Thymus (tissue), 11 donors: Measurements from ENCODE around the gene KLHL35. TPM values are rescaled to one million over a fixed set of nuclear protein-coding genes. Genes with fewer than 3 reads are reported as not detected.

Experiments
- DNase-seq, 9 donors: peaks; one replicate each; pipeline ENCODE4 v3.0.0-alpha.2; 2013; ENCODE audit warnings: low spot score in 9 of 9, low read depth in 6 of 9, missing footprints in 1 of 9
- H3K27ac ChIP-seq, 2 donors: one replicate each; pipeline ENCODE4 v1.5.1; 2013; ENCODE audit warnings: control low read depth in 1 of 2, low read depth in 1 of 2, low read length in 1 of 2, mild to moderate bottlenecking in 1 of 2, moderate library complexity in 1 of 2
- H3K27me3 ChIP-seq, 2 donors: one replicate each; pipeline ENCODE4 v1.5.1; 2013; ENCODE audit warnings: low read length in 1 of 2; ENCODE audit not compliant: control insufficient read depth in 2 of 2, insufficient read depth in 1 of 2
- H3K36me3 ChIP-seq, 2 donors: one replicate each; pipeline ENCODE4 v1.5.1; 2013; ENCODE audit warnings: low read length in 1 of 2, mild to moderate bottlenecking in 1 of 2, moderate library complexity in 1 of 2; ENCODE audit not compliant: control insufficient read depth in 2 of 2, insufficient read depth in 2 of 2
- H3K4me1 ChIP-seq, 2 donors: one replicate each; pipeline ENCODE4 v1.5.1; 2013; ENCODE audit warnings: low read length in 2 of 2; ENCODE audit not compliant: control insufficient read depth in 2 of 2, insufficient read depth in 2 of 2
- H3K4me3 ChIP-seq, 2 donors: one replicate each; pipeline ENCODE4 v1.5.1; 2013; ENCODE audit warnings: low read length in 2 of 2, control low read depth in 1 of 2, mild to moderate bottlenecking in 1 of 2
- H3K9me3 ChIP-seq, 2 donors: one replicate each; pipeline ENCODE4 v1.5.1; 2013; ENCODE audit warnings: low read length in 1 of 2, mild to moderate bottlenecking in 1 of 2; ENCODE audit not compliant: control insufficient read depth in 2 of 2, insufficient read depth in 1 of 2
- WGBS: extraction: QIAGEN DNeasy Blood & Tissue Kit; methylation state at CpG from one replicate; pipeline ENCODE4 v1.1.7; 2013; 5-methylcytosine and 5-hydroxymethylcytosine counted together
- polyA plus RNA-seq: library from polyadenylated mRNA; stranded (reverse); fragments of 200-250 nt; gene quantifications from one replicate; pipeline ENCODE4 v1.2.3, GENCODE V29; 2013
- total RNA-seq: library from RNA; stranded (reverse); fragments of 120-200 nt; gene quantifications from one replicate; pipeline ENCODE4 v1.2.4, GENCODE V29; 2013
- donor health status: healthy.

KLHL35 gene
- total and polyA plus RNA-seq, 2 donors: 0.57 to 1.0 TPM

DNA sequence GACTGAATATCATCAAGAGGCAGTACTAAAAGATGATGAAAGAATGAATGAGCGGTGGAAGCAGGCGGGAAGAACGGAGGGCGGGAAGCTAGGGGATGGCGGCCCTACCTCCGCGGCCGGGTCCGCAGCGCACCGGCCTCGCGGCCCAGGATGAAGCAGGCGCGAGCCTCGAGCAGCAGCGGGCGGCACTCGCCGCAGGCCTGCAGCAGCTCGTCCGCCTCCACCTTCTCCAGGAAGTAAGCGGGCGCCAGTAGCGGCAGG lies 3.4 kb downstream of the KLHL35 start:
- Histone ChIP-seq H3K9me3 (peaks cover 8 to 18% of the 10 kb centered on the region in 2 donors), H3K27ac (no peak overlapping the region), H3K4me1 (peaks cover 7 to 10% of the 10 kb centered on the region in 2 donors), H3K4me3 (peak overlapping the region in 1 of 2 donors; percentile 44), H3K36me3 (no peaks in the 10 kb centered on the region), H3K27me3 (peaks cover 45 to 77% of the 10 kb centered on the region in 2 donors)
- no peak for DNase-seq
- whole genome bisulfite sequencing: 28% methylated on average over 25 of the region's 25 CpGs

DNA sequence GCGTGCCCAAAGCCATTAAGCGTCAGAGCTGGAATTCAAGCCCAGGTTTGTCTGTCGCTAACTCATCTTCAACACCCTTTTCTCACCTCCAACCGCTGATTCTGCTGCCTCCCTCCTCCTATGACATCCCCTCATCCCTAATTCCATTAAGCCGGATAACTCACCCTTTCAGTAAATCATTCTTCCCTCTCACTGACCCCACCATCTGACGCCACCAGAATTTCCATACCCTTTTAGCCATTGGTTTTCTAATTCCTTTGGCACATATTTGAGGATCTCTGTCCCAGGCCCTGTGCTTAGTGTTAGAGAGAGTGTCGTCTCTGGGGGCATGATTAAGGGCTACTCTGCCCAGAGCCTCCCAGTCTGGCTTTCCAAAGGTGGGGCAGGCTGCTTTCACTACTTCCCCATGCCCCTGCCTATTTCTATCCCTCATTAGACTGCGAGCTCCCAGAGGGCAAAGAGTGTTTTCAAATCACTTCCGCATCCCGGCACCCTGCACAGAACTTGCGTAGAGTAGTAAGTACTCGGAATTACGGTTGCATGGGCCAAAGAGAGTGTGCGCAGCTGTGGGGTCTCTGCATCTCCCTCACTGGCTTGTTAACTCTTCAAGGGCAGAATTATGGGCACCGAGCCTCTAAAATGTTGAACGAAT lies 3.9 kb downstream of the KLHL35 start:
- no peak for DNase-seq
- H3K9me3 ChIP-seq: peaks cover 8 to 18% of the 10 kb centered on the region in 2 donors
- no peaks in the 10 kb centered on the region for H3K36me3 ChIP-seq
- 76% methylated on average over 16 of the region's 16 CpGs for WGBS
- peaks cover 45 to 74% of the 10 kb centered on the region in 2 donors for H3K27me3 ChIP-seq
- H3K27ac ChIP-seq: no peak overlapping the region
- peaks cover 7 to 10% of the 10 kb centered on the region in 2 donors for H3K4me1 ChIP-seq
- H3K4me3 ChIP-seq: no peak overlapping the region

DNA sequence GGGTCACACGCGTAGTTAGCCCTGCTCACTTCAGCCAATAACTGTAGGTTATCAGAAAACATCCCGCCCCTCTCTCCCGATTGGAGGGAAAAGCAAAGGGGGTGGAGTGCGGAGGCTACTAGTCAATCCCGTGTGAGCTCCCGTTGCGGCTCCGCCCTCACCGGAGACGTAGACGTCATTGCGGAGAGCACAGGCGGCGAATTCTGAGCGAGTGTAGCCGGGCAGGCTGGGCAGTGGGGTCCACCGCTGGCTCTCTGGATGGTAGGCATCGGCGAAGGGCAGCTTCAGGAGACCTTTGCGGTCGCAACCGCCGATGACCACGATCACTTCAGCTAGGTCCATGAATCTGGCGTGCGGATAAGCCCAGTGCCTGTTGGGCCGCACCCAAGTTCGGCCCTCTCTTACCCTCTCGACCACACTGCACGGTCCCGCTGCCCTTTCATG lies 4.7 kb downstream of the KLHL35 start:
- Histone ChIP-seq H3K36me3 (no peaks in the 10 kb centered on the region), H3K9me3 (peaks cover 8 to 18% of the 10 kb centered on the region in 2 donors), H3K4me3 (peak overlapping the region in 1 of 2 donors; percentile 10), H3K4me1 (peaks cover 7 to 10% of the 10 kb centered on the region in 2 donors), H3K27ac (no peak overlapping the region), H3K27me3 (peaks cover 45 to 66% of the 10 kb centered on the region in 2 donors)
- WGBS: 26% methylated on average over 32 of the region's 32 CpGs
- peak in 6 of 9 donors; percentile 16 to 64 (median 44) for DNase-seq

DNA sequence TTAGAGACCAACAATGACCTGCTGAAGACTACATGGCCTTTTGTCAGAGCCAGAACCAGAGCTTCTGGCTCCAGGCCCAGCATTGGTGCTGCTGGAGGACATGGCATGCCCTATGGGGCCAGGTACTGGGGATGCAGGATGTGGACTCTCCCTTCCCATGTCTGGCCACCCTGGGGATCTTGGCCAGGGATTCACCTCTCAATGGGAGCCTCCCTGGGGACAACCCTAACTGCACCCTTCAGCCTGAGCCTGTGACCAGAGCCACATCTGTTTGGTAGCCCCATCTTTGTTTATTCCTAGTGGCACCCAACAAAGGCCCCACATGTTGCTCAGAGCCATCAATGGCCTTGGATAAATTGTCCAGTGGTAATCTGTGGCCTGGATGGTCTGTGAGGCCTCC lies 5.8 kb downstream of the KLHL35 start:
- H3K27ac ChIP-seq: no peak overlapping the region
- H3K36me3 ChIP-seq: peaks cover 7 to 9% of the 10 kb centered on the region in 2 donors
- H3K4me1 ChIP-seq: peaks cover 7 to 10% of the 10 kb centered on the region in 2 donors
- no peak for DNase-seq
- peaks cover 44 to 55% of the 10 kb centered on the region in 2 donors for H3K27me3 ChIP-seq
- peaks cover 8 to 15% of the 10 kb centered on the region in 2 donors for H3K9me3 ChIP-seq
- no peak overlapping the region for H3K4me3 ChIP-seq

DNA sequence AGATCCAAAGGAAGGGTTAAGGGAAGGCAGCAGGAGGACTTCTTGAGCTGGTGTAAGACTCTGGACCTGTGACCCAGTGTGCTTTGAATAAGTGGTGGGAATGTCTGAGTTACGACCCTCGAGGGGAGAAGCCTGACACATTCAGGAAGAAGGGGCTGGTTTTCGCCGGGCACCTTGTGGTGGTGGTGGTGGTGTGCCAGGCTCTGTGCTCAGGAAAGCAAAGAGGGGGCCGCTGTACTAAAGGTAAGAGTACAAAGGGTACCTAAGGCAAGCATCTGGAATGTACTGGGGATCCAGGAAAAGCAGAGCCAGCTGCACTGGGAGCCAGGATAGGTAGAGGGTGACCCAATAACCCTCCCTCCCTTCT lies 6.3 kb downstream of the KLHL35 start:
- Histone ChIP-seq H3K36me3 (peaks cover 7 to 9% of the 10 kb centered on the region in 2 donors), H3K9me3 (peaks cover 8 to 15% of the 10 kb centered on the region in 2 donors), H3K4me3 (no peak overlapping the region), H3K27me3 (peaks cover 39 to 50% of the 10 kb centered on the region in 2 donors), H3K27ac (no peak overlapping the region), H3K4me1 (peaks cover 7 to 10% of the 10 kb centered on the region in 2 donors)
- 93% methylated on average over 5 of the region's 5 CpGs for WGBS
- DNase-seq: no peak

DNA sequence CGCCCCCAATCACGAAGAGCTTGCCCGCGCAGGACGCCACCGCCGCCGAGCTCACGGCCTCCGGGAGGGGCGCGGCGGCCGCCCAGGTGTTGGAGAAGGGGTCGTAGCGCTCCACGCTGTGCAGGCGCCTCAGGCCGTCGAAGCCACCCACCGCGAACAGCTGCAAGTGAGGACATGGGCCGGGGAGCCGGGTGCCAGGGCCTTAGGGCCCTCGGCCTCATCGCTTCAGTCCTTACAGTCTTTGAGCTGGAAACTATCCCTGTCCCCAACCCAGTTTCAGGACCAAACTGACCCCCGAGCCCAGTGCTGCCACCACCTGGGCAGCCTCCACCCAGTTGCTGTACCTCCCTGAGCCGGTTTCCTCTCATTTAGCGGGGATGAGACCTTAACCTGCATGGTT lies 7.6 kb downstream of the KLHL35 start:
- WGBS: 93% methylated on average over 29 of the region's 29 CpGs
- Histone ChIP-seq H3K36me3 (peaks cover 7 to 16% of the 10 kb centered on the region in 2 donors), H3K4me3 (no peak overlapping the region), H3K4me1 (peaks cover 4 to 5% of the 10 kb centered on the region in 2 donors), H3K9me3 (peaks cover 7 to 15% of the 10 kb centered on the region in 2 donors), H3K27me3 (peaks cover 27 to 37% of the 10 kb centered on the region in 2 donors), H3K27ac (no peak overlapping the region)
- DNase-seq: no peak

DNA sequence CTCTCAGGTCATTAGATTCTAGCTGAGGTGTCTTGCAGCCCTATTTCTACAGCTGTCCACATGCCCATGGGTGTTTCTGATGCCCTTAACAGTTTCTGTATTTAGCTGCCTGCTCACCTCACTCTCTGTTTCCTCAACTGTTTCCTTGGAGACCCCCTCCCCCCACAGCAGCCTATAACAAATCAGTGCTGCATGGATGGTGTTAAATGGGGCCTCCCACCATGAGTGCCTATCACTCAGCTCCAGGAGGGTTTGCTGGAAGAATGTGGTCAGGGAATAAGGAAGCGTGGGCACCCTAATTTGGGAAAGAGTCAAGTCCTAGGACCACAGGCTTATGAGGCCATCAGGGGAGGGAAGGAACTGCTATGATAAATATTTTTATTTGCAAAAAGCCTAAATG lies 8.6 kb downstream of the KLHL35 start:
- H3K27me3 ChIP-seq: peaks cover 17 to 30% of the 10 kb centered on the region in 2 donors
- H3K27ac ChIP-seq: no peak overlapping the region
- WGBS: 98% methylated on average over 1 of the region's 1 CpG
- H3K4me3 ChIP-seq: no peak overlapping the region
- H3K4me1 ChIP-seq: peaks cover 0 to 3% of the 10 kb centered on the region in 2 donors
- peaks cover 7 to 16% of the 10 kb centered on the region in 2 donors for H3K36me3 ChIP-seq
- no peak for DNase-seq
- H3K9me3 ChIP-seq: peaks cover 4 to 11% of the 10 kb centered on the region in 2 donors

DNA sequence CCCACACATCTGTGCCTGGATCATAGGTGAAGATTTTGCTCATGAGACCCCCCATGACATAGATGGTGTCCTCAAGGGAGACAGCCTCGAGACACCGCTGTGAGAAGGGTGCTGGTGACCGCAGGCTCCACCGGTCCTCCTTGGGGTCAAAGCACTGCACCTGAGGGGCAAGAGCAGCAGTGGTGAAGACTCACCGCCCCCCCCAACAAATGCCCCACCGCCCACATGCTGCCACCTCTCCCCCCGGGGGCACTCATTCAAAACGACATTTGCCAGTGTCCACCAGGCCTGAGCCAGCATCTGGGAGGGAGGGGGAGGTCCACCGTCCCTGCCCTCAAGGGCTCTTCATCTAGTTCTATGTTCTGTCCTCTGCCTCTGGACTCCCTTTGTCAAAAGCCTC lies 9.3 kb downstream of the KLHL35 start:
- no peak overlapping the region for H3K27ac ChIP-seq
- no peak for DNase-seq
- WGBS: 94% methylated on average over 9 of the region's 9 CpGs

DNA sequence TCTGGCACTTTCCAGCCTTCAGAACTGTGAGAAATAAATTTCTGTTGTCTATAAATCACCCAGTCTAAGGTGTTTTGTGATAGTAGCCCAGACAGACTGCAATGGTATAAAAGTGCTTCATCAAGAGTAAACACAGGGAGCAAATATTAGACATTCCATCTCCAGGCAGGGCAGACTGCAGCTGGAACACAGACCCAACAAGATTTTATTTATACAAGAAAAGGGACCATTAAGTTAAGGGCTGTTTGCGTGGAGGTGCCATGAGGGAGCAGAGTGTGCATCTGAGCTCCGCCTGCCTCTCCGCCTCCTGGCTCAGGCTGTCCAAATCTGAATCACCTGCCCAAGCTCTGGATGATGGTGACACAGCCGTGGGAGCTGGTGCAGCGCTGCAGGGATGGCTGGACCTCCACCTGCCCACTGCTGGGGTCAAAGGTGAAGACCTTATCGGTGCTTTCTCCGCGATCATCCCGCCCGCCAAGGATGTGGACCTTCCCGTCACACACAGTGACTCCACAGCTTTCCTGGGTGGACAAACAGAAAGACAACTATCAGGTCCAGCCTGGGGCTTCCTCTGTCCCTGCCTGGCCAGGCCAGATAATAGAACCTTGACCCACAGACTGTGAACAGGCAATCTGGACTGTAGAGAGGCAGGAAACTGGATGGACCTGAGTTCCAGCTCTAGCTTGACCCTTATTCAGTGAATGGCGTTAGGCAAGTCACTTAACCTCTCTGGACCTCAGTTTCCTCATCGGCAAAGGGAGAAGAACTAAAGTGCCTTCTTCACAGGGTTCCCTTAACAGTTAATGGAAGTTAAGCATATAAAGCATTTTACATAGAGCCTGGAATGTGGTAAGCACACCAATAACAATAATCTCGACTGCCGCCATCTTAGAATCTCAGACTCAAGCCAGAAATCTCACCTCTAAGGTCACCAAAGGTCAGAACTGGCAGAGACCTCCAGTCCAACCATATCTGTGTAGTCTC lies 10.5 kb downstream of the KLHL35 start:
- H3K36me3 ChIP-seq: peaks cover 9 to 23% of the 10 kb centered on the region in 2 donors
- H3K4me1 ChIP-seq: no peaks in the 10 kb centered on the region
- WGBS: 98% methylated on average over 15 of the region's 15 CpGs
- H3K9me3 ChIP-seq: no peaks in the 10 kb centered on the region
- no peak overlapping the region for H3K27ac ChIP-seq
- DNase-seq: no peak
- no peak overlapping the region for H3K4me3 ChIP-seq
- peaks cover 3 to 12% of the 10 kb centered on the region in 2 donors for H3K27me3 ChIP-seq

More for the DNA sequence above, 9.3 kb downstream of the KLHL35 start:
- Histone ChIP-seq H3K9me3 (peaks cover 1 to 5% of the 10 kb centered on the region in 2 donors), H3K27me3 (peaks cover 11 to 23% of the 10 kb centered on the region in 2 donors), H3K36me3 (peaks cover 7 to 19% of the 10 kb centered on the region in 2 donors), H3K4me1 (no peaks in the 10 kb centered on the region), H3K4me3 (no peak overlapping the region)
